GM21825 (cell line): ENCODE measurements around the gene KRTAP1-1.
"Not testable (repeated sequence)": the region's sequence is repeated elsewhere in the genome, so short reads cannot be mapped to it uniquely, and the experiment has no call there.

Experiments
- ATAC-seq: cut with Tn5 transposase; IDR thresholded peaks from one replicate; pipeline ENCODE4 v1.9.1; 2021; ENCODE audit warnings: mild to moderate bottlenecking, moderate library complexity; ENCODE audit not compliant: unreplicated experiment

The KRTAP1-1 gene

GRCh38 chr17:41057547-41057946 lies 16.3 kb upstream of the KRTAP1-1 start:
- no peak for ATAC-seq

- ATAC-seq, result not testable (repeated sequence)
These were observed 13.9 kb upstream of the KRTAP1-1 start, which contains the start of gene KRTAP2-2 for GRCh38 chr17:41055130-41055529. Gene KRTAP2-2, minus strand, starts transcription at chr17:41055230. Its CDS starts 19 bp downstream, at chr17:41055211.

DNA sequence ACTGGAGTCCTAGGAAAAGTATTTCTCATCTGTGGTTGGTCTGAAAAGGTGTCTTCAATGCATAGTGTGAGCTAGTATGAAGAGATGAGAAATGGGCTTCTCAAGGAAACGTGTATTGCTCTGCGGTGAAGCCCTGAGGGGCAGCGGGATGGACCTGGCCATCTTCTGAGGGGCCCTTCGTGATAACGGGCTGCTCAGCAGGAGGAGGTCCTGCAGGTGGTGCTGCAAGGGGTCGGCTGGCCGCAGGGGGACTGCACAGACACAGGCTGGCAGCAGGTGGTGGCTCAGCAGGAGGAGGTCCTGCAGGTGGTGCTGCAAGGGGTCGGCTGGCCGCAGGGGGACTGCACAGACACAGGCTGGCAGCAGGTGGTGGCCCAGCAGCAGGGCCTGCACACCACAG lies 13.3 kb upstream of the KRTAP1-1 start:
- ATAC-seq, result not testable (repeated sequence)

DNA sequence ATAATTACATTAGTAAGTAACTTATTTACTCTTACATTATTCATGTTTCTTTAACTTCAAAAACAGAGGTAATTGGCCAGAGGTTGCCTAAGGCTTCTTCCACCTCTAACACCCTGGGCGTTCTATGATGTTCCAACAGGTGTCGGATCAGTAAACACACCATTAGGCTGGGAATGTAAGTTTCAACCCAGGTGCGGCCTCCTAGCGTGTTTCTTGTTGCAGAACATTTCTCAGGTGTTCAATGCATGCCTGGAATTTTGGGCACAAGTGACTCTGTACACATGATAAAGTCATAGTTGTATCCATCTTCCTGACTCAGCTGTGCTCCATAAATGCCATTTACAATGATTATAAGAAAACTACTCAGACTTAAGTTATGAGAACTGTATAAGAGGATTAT lies 12.8 kb upstream of the KRTAP1-1 start:
- no peak for ATAC-seq

GRCh38 chr17:41052566-41052965 lies 11.3 kb upstream of the KRTAP1-1 start:
- no peak for ATAC-seq

- ATAC-seq, result no peak
These were observed 7.9 kb upstream of the KRTAP1-1 start for GRCh38 chr17:41049110-41049509.

DNA sequence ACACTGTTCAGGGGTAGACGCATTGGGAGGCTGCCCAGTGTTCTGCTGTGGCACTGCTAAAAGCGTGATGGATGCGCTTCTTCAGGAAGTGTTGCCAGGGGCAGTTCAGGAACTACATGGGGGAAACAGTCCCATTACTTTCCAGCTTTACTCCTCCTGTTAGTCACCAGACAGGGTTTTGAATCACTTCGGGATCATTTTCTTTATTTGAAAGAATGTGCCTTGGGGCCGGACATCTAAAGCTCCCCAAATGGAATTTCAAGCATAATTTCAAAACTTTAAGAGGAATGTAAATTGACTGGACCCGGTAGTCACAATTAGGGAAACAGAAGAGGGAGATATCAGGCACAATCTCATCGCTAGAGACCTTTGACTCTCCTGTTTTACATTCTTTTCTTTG lies 7.2 kb upstream of the KRTAP1-1 start:
- ATAC-seq, result no peak

DNA sequence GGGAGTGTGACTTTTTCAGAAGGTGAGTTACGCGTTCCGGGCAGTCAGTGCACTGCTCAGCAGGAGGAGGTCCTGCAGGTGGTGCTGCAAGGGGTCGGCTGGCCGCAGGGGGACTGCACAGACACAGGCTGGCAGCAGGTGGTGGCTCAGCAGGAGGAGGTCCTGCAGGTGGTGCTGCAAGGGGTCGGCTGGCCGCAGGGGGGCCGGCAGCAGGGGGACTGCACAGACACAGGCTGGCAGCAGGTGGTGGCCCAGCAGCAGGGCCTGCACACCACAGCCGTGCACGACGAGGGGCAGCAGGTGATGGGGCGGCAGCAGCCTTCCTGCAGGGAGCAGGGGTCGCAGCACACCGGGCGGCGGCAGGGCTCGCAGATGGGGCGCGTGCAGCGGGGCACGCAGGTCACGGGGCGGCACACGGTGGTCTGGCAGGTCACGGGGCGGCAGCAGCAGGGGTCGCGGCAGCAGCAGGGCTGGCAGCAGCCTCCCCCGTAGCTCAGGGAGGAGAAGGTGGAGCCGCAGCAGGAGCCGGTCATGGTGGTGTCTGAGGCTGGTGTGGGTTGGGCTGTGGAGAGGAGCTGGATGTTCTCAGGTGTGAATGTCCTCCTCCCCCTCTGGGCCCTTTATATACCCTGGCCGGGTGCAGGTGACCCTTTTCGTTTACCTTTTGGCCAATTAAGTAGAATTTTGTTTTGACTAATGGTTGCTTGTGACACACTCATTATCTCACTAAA lies 5.7 kb upstream of the KRTAP1-1 start, which contains the start of gene KRTAP2-1:
Gene KRTAP2-1, minus strand, starts transcription at position 582 of the 731 bp plus-strand sequence. Its CDS starts 49 bp downstream, at position 533.
- not testable (repeated sequence) for ATAC-seq

GRCh38 chr17:41042953-41043352 lies 1.7 kb upstream of the KRTAP1-1 start:
- no peak for ATAC-seq

DNA sequence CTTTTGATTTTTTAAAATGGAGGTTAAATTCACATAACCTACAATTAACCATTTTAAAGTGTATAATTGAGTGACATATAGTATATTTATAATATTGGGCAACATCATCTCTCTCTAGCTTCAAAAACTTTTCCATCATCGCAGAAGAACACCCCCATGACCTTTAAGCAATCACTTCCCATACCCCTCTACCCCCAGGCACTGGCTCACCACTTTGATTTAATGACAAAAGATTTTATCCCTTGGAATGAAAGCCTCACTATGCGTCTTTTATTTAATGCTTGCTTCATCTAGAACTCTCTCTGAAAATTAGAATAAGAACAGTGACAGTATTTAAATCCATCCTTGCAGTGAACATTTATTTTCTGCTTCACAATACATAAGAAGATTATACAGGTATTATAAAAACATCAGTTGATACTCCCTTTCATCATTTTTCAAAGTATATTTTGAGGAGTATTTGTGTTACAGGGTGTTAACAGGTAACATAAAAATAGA lies 3.3 kb downstream of the KRTAP1-1 start:
- ATAC-seq, result no peak

- ATAC-seq, result not testable (repeated sequence)
These were observed 6.8 kb downstream of the KRTAP1-1 start, which contains the start of gene KRTAP1-3 for GRCh38 chr17:41034346-41034935. Gene KRTAP1-3, minus strand, starts transcription at chr17:41034874. Its CDS starts 53 bp downstream, at chr17:41034821.

GRCh38 chr17:41029633-41030245 lies 11.5 kb downstream of the KRTAP1-1 start, which contains the start of gene KRTAP1-4:
Gene KRTAP1-4, minus strand, starts transcription at chr17:41030195. Its CDS starts 117 bp downstream, at chr17:41030078.
- ATAC-seq, result no peak

DNA sequence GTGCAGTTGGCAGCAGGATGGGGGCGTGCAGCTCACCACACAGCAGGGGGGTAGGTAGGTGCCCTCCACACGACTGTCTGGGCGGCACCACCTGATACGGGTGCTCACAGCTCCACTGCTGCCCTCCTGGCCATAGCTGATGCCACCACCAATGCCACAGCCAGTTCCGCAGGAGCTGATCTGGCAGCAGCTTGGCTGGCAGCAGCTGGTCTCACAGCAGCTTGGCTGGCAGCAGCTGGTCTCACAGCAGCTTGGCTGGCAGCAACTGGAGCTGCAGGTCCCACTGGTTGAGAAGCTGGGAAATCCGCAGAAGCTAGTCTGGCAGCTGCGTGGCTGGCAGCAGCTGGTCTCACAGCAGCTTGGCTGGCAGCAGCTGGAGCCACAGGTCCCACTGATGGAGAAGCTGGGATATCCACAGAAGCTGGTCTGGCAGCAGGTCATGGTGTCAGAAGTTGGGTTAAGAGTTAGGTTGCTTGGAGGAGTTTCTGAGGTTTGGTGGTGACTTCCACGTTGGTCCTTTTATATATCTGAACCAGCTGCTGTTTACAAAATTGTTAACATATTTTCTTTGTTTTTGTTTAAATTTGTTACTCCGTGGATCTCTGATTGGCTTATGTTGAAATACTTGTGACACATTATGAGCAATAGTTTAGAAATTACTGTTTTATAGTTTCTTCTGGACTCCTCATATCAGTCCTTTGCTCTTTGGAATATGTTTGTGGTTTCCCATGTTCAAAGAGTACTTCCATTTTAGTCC lies 14.4 kb downstream of the KRTAP1-1 start, which contains the start of gene KRTAP1-5:
Gene KRTAP1-5, minus strand, starts transcription at position 494 of the 757 bp plus-strand sequence. Its CDS starts 53 bp downstream, at position 441.
- ATAC-seq, result no peak

- no peak for ATAC-seq
These were observed 16.6 kb downstream of the KRTAP1-1 start for GRCh38 chr17:41024697-41025096.

- ATAC-seq, result no peak
These were observed 20.9 kb downstream of the KRTAP1-1 start for GRCh38 chr17:41020336-41020735.

- ATAC-seq, result no peak
These were observed 21.8 kb downstream of the KRTAP1-1 start for GRCh38 chr17:41019415-41019814.

GRCh38 chr17:41018541-41018940 lies 22.7 kb downstream of the KRTAP1-1 start:
- no peak for ATAC-seq

- ATAC-seq, result no peak
These were observed 24.6 kb downstream of the KRTAP1-1 start for GRCh38 chr17:41016578-41017215.

DNA sequence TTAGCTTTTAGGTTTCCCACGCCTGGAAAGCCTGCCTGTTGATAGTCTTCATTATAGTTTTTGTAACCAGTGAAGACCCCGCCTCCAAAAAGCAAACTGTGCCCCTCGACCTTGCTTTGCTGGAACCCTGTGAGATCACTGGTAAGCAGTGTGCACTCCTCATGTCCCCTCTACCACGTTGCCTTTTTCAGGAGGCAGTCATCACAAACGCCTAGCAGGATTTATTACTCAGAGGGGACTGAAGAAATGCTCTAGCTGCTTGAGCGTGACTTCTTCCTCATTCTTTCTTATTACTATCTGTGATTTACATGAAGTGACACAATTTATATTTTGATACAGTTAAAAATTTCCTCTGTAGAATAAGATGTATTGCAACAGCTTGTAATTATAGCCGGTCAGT lies 25.8 kb downstream of the KRTAP1-1 start:
- no peak for ATAC-seq

DNA sequence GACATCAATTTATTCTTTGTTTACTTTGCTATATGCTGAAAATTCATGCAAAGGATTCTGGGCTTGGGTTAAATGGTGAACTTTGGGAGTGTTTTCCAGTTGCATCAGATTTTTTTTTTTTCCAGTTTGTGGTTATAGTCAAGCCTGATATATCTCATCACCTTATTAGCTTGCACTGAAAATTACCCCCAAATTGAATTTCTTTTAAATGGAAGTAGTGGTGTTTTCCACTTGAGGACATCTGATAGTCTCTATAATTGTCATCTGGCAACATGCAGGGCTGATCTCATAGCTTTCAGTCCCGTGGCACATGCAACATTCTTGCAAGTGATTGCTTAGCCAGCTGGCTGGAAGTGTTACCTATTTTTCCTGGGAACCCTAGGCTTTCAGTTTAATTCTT lies 27.6 kb downstream of the KRTAP1-1 start:
- ATAC-seq, result no peak
